Activated naive CD8-positive, alpha-beta T cell treated with anti-CD3 and anti-CD28 coated beads, Interleukin-2, amount 50 U/mL, for 16 hours (primary cell): ENCODE data around the gene PSMG2.

Source experiments
- DNase-seq: peaks from one replicate; pipeline ENCODE4 v3.0.0-alpha.2; 2020; ENCODE audit warnings: low read depth, low spot score

PSMG2 gene

GRCh38 chr18:12765126-12765525 is 62.3 kb downstream of the PSMG2 start:
- no peak for DNase-seq

GRCh38 chr18:12765586-12765985 is 62.7 kb downstream of the PSMG2 start:
- DNase-seq: no peak

- DNase-seq: no peak
These were observed 64.2 kb downstream of the PSMG2 start for GRCh38 chr18:12766986-12767433.

GRCh38 chr18:12767580-12768155 is 64.8 kb downstream of the PSMG2 start:
- no peak for DNase-seq

GRCh38 chr18:12768625-12769024 is 65.8 kb downstream of the PSMG2 start:
- no peak for DNase-seq

GRCh38 chr18:12769136-12769535 is 66.3 kb downstream of the PSMG2 start:
- no peak for DNase-seq

GRCh38 chr18:12769644-12770440 is 67.0 kb downstream of the PSMG2 start:
- no peak for DNase-seq

GRCh38 chr18:12770469-12771219 is 67.8 kb downstream of the PSMG2 start:
- no peak for DNase-seq

- DNase-seq: no peak
These were observed 69.3 kb downstream of the PSMG2 start for GRCh38 chr18:12772111-12772510.

GRCh38 chr18:12773369-12773768 is 70.5 kb downstream of the PSMG2 start:
- DNase-seq: no peak

- DNase-seq: no peak
These were observed 72.1 kb downstream of the PSMG2 start for GRCh38 chr18:12774982-12775381.
